Activated CD8-positive, alpha-beta T cell treated with anti-CD3 and anti-CD28 coated beads, Interleukin-2, amount 10 ng/mL, durations not matched to agents 7 days and 5 days (primary cell): ENCODE data around the gene VAMP1. TPM values are rescaled to one million over a fixed set of nuclear protein-coding genes. Genes with fewer than 3 reads are reported as not detected.
"Not testable (repeated sequence)": the region's sequence is repeated elsewhere in the genome, so short reads cannot be mapped to it uniquely, and the experiment has no call there.

ENCODE experiments used
- ATAC-seq: fragments of 150-1000 bp; cut with Tn5 transposase; one replicate; pipeline ENCODE4 v1.10.0; 2021; ENCODE audit warnings: moderate library complexity
- CTCF ChIA-PET: fragments of 350-600 bp; sonication (Branson Sonifier 250); formaldehyde crosslinking; loops from one replicate; lab custom pipeline; 2021; ENCODE audit warnings: antibody characterized with exemption; lab: Charles Lee
- POLR2A ChIA-PET: fragments of 350-600 bp; sonication (Branson Sonifier 250); formaldehyde crosslinking; loops from one replicate; lab custom pipeline; 2021; ENCODE audit warnings: antibody characterized with exemption; lab: Charles Lee
- DNase-seq: peaks from one replicate; pipeline ENCODE4 v3.0.0-alpha.2; 2020
- H3K27ac Mint-ChIP-seq: one replicate; pipeline ENCODE4 v1.8.0; 2021; ENCODE audit warnings: mild to moderate bottlenecking, mixed read lengths
- H3K27me3 Mint-ChIP-seq: one replicate; pipeline ENCODE4 v1.8.0; 2021; ENCODE audit warnings: low read depth, mixed read lengths
- H3K36me3 Mint-ChIP-seq: one replicate; pipeline ENCODE4 v1.8.0; 2021; ENCODE audit warnings: low read depth, mixed read lengths
- H3K4me1 Mint-ChIP-seq: one replicate; pipeline ENCODE4 v1.8.0; 2021; ENCODE audit warnings: low read depth, mixed read lengths
- H3K4me3 Mint-ChIP-seq: one replicate; pipeline ENCODE4 v1.8.0; 2021; ENCODE audit warnings: mild to moderate bottlenecking, mixed read lengths
- H3K9me3 Mint-ChIP-seq: one replicate; pipeline ENCODE4 v1.8.0; 2022; ENCODE audit warnings: mixed read lengths; ENCODE audit not compliant: insufficient read depth
- total RNA-seq, 2 experiments: library from RNA; stranded (reverse); gene quantifications; one replicate each; pipeline ENCODE4 v1.2.3, GENCODE V29; 2021

The VAMP1 gene
- total RNA-seq, result 10 to 100 TPM; 46.6 to 48.9 TPM

GRCh38 chr12:6470375-6471163, at the start of gene VAMP1:
Gene VAMP1 (minus strand): TSS chr12:6470677. CDS start chr12:6470531, 146 bp downstream.
- Mint-ChIP-seq H3K27me3 (peaks cover 2% of the 10 kb centered on the region), H3K36me3 (peaks cover 41% of the 10 kb centered on the region), H3K4me1 (peaks cover 56% of the 10 kb centered on the region), H3K4me3 (peak within 1 kb of the TSS; percentile 93), H3K27ac (peak within 1 kb of the TSS; percentile 93), H3K9me3 (no peaks in the 10 kb centered on the region)
- ChIA-PET CTCF (interaction anchor here (0.6 to 4.7 kb wide), 18 partner anchors 9 to 420 kb away, joined by 3 to 40 read pairs (median 4); partner anchors contain the start of gene MRPL51), POLR2A (interaction anchor here (0.7 to 4.8 kb wide), 33 partner anchors 9 to 474 kb away, joined by 3 to 61 read pairs (median 9); partner anchors contain the start of genes C12orf57, CD27, GAPDH and MRPL51)
- DNase-seq (peak; percentile 99), ATAC-seq (peak; percentile 93)

- H3K4me3 Mint-ChIP-seq, result no peak overlapping the region
- H3K27me3 Mint-ChIP-seq, result no peaks in the 10 kb centered on the region
- H3K9me3 Mint-ChIP-seq, result no peaks in the 10 kb centered on the region
- CTCF ChIA-PET, result interaction anchor here (0.6 kb wide), 1 partner anchor 27 kb away, joined by 3 read pairs; the partner anchor contains the start of gene MRPL51
- peaks cover 3% of the 10 kb centered on the region for H3K4me1 Mint-ChIP-seq
- H3K27ac Mint-ChIP-seq, result peak overlapping the region; percentile 73
- DNase-seq (no peak), ATAC-seq (no peak)
- peaks cover 78% of the 10 kb centered on the region for H3K36me3 Mint-ChIP-seq
- POLR2A ChIA-PET, result no interaction called here
Measured at GRCh38 chr12:6520186-6520585, 49.7 kb upstream of the VAMP1 start.

GRCh38 chr12:6508087-6508486, 37.6 kb upstream of the VAMP1 start:
- no peak overlapping the region for H3K4me3 Mint-ChIP-seq
- no peaks in the 10 kb centered on the region for H3K9me3 Mint-ChIP-seq
- no peak for DNase-seq
- ChIA-PET POLR2A (no interaction called here), CTCF (no interaction called here)
- H3K27me3 Mint-ChIP-seq, result no peaks in the 10 kb centered on the region
- peaks cover 52% of the 10 kb centered on the region for H3K36me3 Mint-ChIP-seq
- ATAC-seq, result no peak
- H3K4me1 Mint-ChIP-seq, result peaks cover 6% of the 10 kb centered on the region
- H3K27ac Mint-ChIP-seq, result peak overlapping the region; percentile 53

- CTCF ChIA-PET, result no interaction called here
- Mint-ChIP-seq H3K9me3 (no peaks in the 10 kb centered on the region), H3K4me3 (no peak overlapping the region), H3K4me1 (peaks cover 6% of the 10 kb centered on the region), H3K36me3 (peaks cover 47% of the 10 kb centered on the region), H3K27ac (peak overlapping the region; percentile 66), H3K27me3 (no peaks in the 10 kb centered on the region)
- POLR2A ChIA-PET, result interaction anchor here (1.0 kb wide), 1 partner anchor 11 kb away, joined by 4 read pairs; no protein-coding TSS in a partner anchor
- ATAC-seq (no peak), DNase-seq (no peak)
Measured at GRCh38 chr12:6507102-6507998, 36.9 kb upstream of the VAMP1 start.

GRCh38 chr12:6500466-6500865, 30.0 kb upstream of the VAMP1 start:
- no peaks in the 10 kb centered on the region for H3K27me3 Mint-ChIP-seq
- H3K4me1 Mint-ChIP-seq, result peaks cover 18% of the 10 kb centered on the region
- H3K4me3 Mint-ChIP-seq, result no peak overlapping the region
- ATAC-seq, result no peak
- H3K36me3 Mint-ChIP-seq, result peaks cover 43% of the 10 kb centered on the region
- ChIA-PET POLR2A (interaction anchor here (0.5 to 1.1 kb wide), 3 partner anchors 30 to 1592 kb away, joined by 3 read pairs; partner anchors contain the start of gene VAMP1), CTCF (interaction anchor here (1.3 to 1.9 kb wide), 3 partner anchors 9 to 77 kb away, joined by 3 to 6 read pairs (median 4); no protein-coding TSS in a partner anchor)
- H3K9me3 Mint-ChIP-seq, result no peaks in the 10 kb centered on the region
- no peak for DNase-seq
- H3K27ac Mint-ChIP-seq, result no peak overlapping the region

GRCh38 chr12:6497291-6497690, 26.8 kb upstream of the VAMP1 start:
- peak overlapping the region; percentile 24 for H3K27ac Mint-ChIP-seq
- not testable (repeated sequence) for DNase-seq, H3K9me3 Mint-ChIP-seq, ATAC-seq, H3K27me3 Mint-ChIP-seq
- CTCF ChIA-PET, result interaction anchor here (1.4 kb wide), 1 partner anchor 40 kb away, joined by 5 read pairs; no protein-coding TSS in a partner anchor
- peak overlapping the region; percentile 12 for H3K4me3 Mint-ChIP-seq
- peaks cover 26% of the 10 kb centered on the region for H3K4me1 Mint-ChIP-seq
- peaks cover 43% of the 10 kb centered on the region for H3K36me3 Mint-ChIP-seq
- POLR2A ChIA-PET, result interaction anchor here (1.3 kb wide), 1 partner anchor 27 kb away, joined by 4 read pairs; the partner anchor contains the start of gene VAMP1

- POLR2A ChIA-PET, result interaction anchor here (0.6 to 2.7 kb wide), 13 partner anchors 18 to 108 kb away, joined by 3 to 19 read pairs (median 4); partner anchors contain the start of genes GAPDH and VAMP1
- peak overlapping the region; percentile 97 for H3K27ac Mint-ChIP-seq
- ATAC-seq (no peak), DNase-seq (no peak)
- peaks cover 33% of the 10 kb centered on the region for H3K4me1 Mint-ChIP-seq
- peak overlapping the region; percentile 93 for H3K4me3 Mint-ChIP-seq
- H3K27me3 Mint-ChIP-seq, result no peaks in the 10 kb centered on the region
- no peaks in the 10 kb centered on the region for H3K9me3 Mint-ChIP-seq
- CTCF ChIA-PET, result interaction anchor here (0.8 to 2.3 kb wide), 9 partner anchors 8 to 75 kb away, joined by 3 to 20 read pairs (median 5); partner anchors contain the start of gene GAPDH
- H3K36me3 Mint-ChIP-seq, result peaks cover 58% of the 10 kb centered on the region
Measured at GRCh38 chr12:6494968-6495367, 24.5 kb upstream of the VAMP1 start.

- H3K27me3 Mint-ChIP-seq, result no peaks in the 10 kb centered on the region
- ATAC-seq (peak; percentile 3), DNase-seq (peak; percentile 46)
- ChIA-PET CTCF (interaction anchor here (0.8 to 2.3 kb wide), 9 partner anchors 9 to 76 kb away, joined by 3 to 20 read pairs (median 5); partner anchors contain the start of gene GAPDH), POLR2A (interaction anchor here (0.6 to 2.7 kb wide), 9 partner anchors 19 to 108 kb away, joined by 3 to 19 read pairs (median 5); partner anchors contain the start of genes GAPDH and VAMP1)
- H3K4me1 Mint-ChIP-seq, result peaks cover 33% of the 10 kb centered on the region
- peaks cover 56% of the 10 kb centered on the region for H3K36me3 Mint-ChIP-seq
- peak overlapping the region; percentile 97 for H3K27ac Mint-ChIP-seq
- H3K4me3 Mint-ChIP-seq, result peak overlapping the region; percentile 93
- H3K9me3 Mint-ChIP-seq, result no peaks in the 10 kb centered on the region
Measured at GRCh38 chr12:6494258-6494743, 23.8 kb upstream of the VAMP1 start.

GRCh38 chr12:6493497-6494257, 23.2 kb upstream of the VAMP1 start, which contains the start of gene NCAPD2:
Gene NCAPD2 (plus strand): TSS chr12:6494102. CDS start chr12:6495099, 997 bp downstream.
- CTCF ChIA-PET, result interaction anchor here (0.6 to 3.5 kb wide), 17 partner anchors 21 to 171 kb away, joined by 3 to 21 read pairs (median 5); partner anchors contain the start of genes TAPBPL and VAMP1
- peak within 1 kb of the TSS; percentile 99 for H3K27ac Mint-ChIP-seq
- POLR2A ChIA-PET, result interaction anchor here (0.6 to 3.2 kb wide), 25 partner anchors 10 to 358 kb away, joined by 3 to 48 read pairs (median 5); partner anchors contain the start of genes CD27, CDCA3, COPS7A and GAPDH

More at GRCh38 chr12:6493497-6494257, 23.2 kb upstream of the VAMP1 start, which contains the start of gene NCAPD2:
- peaks cover 50% of the 10 kb centered on the region for H3K36me3 Mint-ChIP-seq
- DNase-seq, result peak; percentile 98
- ATAC-seq, result peak; percentile 89
- H3K4me1 Mint-ChIP-seq, result peaks cover 33% of the 10 kb centered on the region
- peak within 1 kb of the TSS; percentile 93 for H3K4me3 Mint-ChIP-seq
- H3K9me3 Mint-ChIP-seq, result no peaks in the 10 kb centered on the region
- H3K27me3 Mint-ChIP-seq, result no peaks in the 10 kb centered on the region
